Measurements from ENCODE around the gene TM7SF2.

TM7SF2 gene

GRCh38 chr11:65112546-65113360, 1.1 kb downstream of the TM7SF2 start:
- no peak for DNase-seq (ENCODE audit: low read depth)
- peak; percentile 56 for TF ChIP-seq CTCF (IDR thresholded peaks at IDR 0.05; ENCODE audit: control insufficient read depth, insufficient read depth, low read depth, low read length, missing control alignments)
- H3K4me3 ChIP-seq (ENCODE audit: control insufficient read depth, low read depth, low read length), result peak overlapping the region; percentile 50

- TF ChIP-seq CTCF (IDR thresholded peaks at IDR 0.05; ENCODE audit: control insufficient read depth, insufficient read depth, low read depth, low read length, missing control alignments), result no peak
- no peak for DNase-seq (ENCODE audit: low read depth)
- no peak overlapping the region; the same call in 1 of the 2 replicates for H3K4me3 ChIP-seq (ENCODE audit: control insufficient read depth, low read depth, low read length)
Observed at GRCh38 chr11:65113361-65113756, 1.7 kb downstream of the TM7SF2 start.

GRCh38 chr11:65113839-65114238, 2.2 kb downstream of the TM7SF2 start:
- TF ChIP-seq CTCF (IDR thresholded peaks at IDR 0.05; ENCODE audit: control insufficient read depth, insufficient read depth, low read depth, low read length, missing control alignments), result no peak
- no peak overlapping the region for H3K4me3 ChIP-seq (ENCODE audit: control insufficient read depth, low read depth, low read length)

GRCh38 chr11:65114538-65115171, 3.0 kb downstream of the TM7SF2 start:
- DNase-seq (ENCODE audit: low read depth), result no peak
- no peak for TF ChIP-seq CTCF (IDR thresholded peaks at IDR 0.05; ENCODE audit: control insufficient read depth, insufficient read depth, low read depth, low read length, missing control alignments)
- H3K4me3 ChIP-seq (ENCODE audit: control insufficient read depth, low read depth, low read length), result no peak overlapping the region

More at GRCh38 chr11:65113839-65114238, 2.2 kb downstream of the TM7SF2 start:
- no peak for DNase-seq (ENCODE audit: low read depth)

GRCh38 chr11:65115361-65116082, 3.9 kb downstream of the TM7SF2 start:
- no peak overlapping the region for H3K4me3 ChIP-seq (ENCODE audit: control insufficient read depth, low read depth, low read length)
- no peak for TF ChIP-seq CTCF (IDR thresholded peaks at IDR 0.05; ENCODE audit: control insufficient read depth, insufficient read depth, low read depth, low read length, missing control alignments)
- no peak for DNase-seq (ENCODE audit: low read depth)

- peak overlapping the region; percentile 63 for H3K4me3 ChIP-seq (ENCODE audit: control insufficient read depth, low read depth, low read length)
- DNase-seq (ENCODE audit: low read depth), result no peak
- TF ChIP-seq CTCF (IDR thresholded peaks at IDR 0.05; ENCODE audit: control insufficient read depth, insufficient read depth, low read depth, low read length, missing control alignments), result peak; percentile 4
Observed at GRCh38 chr11:65116370-65117205, 4.9 kb downstream of the TM7SF2 start.

All from AG09309 (cell line).